Non-pigmented ciliary epithelial cell (primary cell): Measurements from ENCODE around the gene SOCS1.
"Not testable (repeated sequence)": the region's sequence is repeated elsewhere in the genome, so short reads cannot be mapped to it uniquely, and the experiment has no call there.

Source experiments
- DNase-seq: peaks from one replicate; pipeline ENCODE4 v3.0.0-alpha.2; 2010; ENCODE audit warnings: low read depth

The SOCS1 gene

DNA sequence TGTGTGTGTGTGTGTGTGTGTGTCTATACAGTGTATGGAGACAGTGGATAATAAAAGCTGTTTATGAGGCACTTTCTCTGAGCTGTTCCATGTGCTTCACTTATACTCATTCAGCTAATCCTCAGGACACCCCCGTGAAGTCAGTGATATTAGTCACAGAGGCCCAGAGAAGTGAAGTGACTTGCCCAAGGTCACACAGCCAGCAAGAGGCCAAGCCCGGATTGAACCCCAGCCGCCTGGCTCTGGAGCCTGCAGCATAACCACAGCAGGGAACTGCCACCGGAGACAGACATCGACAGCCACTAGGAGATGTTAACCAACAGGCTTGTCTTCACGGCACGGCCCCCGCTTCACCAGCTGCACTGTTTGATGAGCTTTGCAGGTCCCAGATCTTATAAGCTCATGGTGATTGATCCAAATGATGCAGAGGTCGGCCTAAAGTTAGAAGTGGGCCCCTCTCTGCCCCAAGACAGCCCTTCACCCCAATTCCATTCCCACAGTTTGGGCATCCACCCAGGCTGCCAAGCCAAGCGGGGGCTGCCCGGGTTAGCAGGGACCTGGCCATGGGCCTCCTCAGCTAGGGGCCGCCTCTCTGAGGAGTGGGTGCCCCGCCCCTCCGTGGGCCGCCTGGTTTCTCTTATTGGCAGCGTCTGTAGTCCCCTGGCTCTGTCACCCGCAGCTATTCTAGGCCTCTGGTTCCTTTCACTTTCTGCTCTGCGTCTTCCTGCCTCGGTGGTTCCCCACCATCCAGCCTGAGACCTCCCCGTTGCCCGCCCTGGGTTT, 30.9 kb downstream of the SOCS1 start:
- no peak for DNase-seq

DNA sequence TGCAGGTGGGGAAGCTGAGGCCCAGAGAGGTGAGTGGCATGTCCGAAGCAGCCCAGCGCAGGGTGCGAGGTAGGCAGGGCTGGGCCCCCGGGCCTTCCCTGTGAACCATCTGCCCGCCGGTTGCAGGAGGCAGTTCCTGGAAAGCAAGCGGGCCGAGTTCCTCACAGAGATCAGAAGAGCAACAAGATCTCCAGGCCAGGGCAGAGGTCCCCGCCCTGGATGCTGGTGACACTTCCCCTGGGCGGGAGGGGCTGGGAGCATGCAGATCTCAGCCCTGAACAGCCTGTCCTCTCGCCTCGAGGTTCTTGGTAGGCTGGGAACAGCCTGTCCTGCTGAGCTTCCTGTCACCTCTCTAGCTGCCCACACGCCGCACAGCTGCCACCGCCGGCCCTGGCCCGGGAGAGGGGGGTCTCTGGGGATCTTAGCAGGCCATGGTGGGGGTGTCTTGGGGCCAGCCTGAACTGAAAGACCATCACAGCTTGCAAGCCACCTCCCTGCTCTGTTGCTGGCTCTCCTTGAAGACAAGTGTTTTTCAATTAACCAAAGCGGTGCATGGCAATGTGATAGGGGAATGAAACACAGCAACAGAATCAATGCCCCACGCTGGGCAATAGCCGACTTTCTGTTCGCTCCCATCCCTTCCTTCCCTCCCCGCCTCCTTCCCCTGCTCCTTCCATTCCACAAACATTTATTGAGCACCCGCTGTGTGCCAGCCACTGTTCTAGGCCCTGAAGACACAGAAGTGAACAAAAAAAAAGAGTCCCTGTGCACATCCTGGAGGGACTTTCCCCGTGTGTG, 31.7 kb downstream of the SOCS1 start:
- no peak for DNase-seq

DNA sequence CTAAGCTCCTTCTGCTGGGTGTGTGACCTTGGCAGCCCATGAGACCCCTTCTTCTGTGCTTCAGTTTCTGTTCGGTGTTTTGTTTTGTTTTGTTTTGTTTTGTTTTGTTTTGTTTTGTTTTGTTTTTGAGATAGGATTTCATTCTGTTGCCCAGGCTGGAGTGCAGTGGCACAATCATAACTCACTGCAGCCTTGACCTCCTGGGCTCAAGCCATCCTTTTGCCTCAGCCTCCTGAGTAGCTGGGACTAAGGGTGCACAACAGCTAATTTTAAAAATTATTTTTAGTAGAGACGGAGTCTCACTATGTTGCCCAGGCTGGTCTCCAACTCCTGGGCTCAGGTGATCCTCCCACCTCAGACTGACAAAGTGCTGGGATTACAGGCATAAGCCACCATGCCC, 35.5 kb downstream of the SOCS1 start:
- DNase-seq, result not testable (repeated sequence)

DNA sequence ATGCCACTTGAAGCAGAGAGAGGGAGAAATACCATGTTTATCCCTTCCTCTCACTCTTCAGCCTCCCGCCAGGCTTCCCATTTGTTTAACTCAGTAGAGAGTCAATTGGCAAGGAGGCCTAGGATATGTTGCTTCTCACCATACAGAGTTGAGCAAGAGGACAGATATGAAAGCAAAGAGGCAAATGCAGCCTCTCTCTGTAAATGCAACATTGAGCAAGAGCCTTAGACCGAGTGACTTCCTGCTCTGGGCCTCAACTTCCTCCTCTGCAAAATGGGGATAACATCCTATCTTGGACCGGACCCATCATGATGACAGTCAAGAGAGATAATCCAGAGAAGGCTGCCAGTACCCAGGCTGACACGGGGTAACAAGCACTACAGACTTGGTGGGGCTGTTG, 36.8 kb downstream of the SOCS1 start:
- DNase-seq, result no peak

DNA sequence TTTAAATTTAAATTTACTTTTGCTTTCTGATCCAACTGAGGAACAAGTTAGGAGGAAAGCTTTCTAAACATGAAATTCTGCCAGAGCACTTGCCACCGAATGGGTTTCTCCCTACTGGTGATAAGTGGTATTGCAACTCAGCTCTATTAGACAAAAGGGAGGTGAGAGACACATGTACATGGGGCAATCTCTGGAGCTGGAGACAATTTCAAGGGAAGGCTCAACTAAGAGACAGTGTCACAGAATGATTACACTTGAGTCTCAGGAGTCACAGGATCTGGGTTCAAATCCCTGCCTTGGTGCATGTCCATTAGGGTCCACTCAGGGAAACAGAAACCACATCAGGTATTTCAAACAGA, 37.4 kb downstream of the SOCS1 start:
- no peak for DNase-seq

DNA sequence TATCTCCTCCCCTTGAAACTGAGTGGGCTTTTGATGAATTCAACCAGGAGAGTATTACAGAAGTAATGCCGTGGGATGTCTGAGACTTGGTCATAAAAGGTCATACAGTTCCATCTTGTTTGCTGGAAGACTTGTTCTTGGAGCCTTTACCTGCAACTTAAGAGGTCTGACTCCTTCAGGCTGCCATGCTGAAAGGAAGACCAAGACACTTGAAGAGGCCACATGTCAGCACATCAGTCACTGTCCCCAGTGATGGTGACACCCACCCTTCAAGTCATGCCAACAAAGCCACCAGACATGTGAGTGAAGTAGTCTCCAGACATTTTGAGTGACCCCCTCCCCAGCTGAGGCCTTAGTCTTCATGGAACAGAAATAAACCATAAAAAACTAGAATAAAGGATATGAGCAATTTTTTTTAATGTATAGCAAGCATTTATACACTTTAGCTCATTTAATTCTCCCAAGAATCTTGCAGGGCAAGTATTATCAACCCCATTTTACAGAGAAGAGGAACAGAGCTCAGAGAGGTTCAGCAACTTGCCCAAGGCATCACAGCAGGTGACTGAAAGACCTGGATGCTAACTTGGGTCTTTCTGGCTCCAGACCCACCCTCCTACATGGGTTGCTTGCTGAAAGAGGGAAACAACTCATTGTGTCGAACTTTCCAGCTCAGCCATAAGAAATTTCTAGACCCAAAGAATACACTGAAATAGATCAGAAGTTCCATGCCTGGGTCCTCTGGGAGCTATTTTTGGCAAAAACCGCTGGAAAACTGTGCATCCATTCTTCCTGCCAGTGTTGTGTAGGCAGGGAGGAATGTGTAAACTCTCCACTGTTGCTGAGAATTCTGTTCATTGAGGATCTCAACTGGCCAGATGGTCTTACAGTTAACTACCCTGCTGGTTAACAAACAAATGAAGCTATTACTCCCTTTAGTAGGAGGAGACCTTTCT, 38.1 kb downstream of the SOCS1 start:
- DNase-seq, result no peak

DNA sequence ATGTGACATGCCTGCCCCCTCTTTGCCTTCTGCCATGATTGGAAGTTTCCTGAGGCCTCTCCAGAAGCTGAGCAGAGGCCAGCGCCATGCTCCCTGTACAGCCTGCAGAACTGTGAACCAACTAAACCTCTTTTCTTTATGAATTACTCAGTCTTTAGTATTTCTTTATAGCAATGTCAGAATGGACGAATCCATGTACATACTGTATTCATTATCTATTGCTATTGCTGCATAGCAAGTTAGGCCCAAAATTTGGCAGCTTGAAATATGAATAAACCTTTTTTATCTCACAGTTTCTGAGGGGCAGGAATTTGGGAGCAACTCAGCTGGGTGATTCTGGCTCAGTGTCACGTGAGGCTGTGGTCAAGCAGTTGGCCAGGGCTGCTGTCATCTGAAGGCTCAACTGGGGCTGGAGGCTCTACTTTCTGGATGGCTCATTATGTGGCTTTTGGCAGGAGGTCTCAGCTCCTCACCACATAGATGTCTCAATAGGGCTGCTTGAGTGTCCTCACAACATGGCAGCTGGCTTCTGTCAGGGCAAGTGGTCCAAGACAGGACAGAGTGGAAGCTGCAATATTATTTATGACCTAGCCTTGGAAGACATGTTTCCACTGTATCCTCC, 40.0 kb downstream of the SOCS1 start:
- no peak for DNase-seq

DNA sequence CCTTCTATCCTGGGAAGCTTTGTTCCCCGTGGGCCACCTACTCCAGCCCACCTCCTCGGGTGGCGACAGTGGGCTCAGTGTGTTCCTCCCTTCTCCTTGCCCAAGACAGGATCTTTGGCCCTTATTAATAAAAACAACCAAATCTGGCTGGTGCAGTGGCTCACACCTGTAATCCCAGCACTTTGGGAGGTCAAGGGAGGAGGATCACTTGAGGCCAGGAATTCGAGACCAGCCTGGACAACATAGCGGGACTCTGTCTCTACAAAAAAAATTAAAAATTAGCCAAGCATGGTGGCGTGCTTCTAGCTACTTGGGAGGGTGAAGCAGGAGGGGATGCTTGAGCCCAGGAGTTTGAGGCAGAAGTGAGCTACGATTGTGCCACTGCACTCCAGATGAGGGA, 42.2 kb downstream of the SOCS1 start:
- DNase-seq, result no peak

DNA sequence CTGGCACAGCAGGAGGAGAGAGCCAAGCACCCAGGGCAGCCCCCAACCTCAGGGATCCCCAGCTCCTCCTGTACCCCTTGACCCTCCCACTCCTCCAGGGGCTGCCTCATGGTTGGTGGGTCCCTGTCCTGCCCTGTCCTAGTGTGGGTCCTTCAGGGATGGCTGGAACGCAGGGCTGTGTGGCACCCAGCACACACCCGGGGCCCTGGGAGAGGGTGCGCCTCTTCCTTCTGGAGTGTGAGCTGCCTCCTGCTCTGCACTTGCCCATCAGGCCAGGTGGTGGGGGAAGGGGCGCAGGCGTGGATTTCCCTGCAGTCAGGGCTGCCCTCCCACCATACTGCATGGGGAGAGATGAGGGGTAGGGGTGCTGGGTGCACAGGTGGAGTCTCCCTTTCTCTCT, 42.6 kb downstream of the SOCS1 start:
- no peak for DNase-seq

DNA sequence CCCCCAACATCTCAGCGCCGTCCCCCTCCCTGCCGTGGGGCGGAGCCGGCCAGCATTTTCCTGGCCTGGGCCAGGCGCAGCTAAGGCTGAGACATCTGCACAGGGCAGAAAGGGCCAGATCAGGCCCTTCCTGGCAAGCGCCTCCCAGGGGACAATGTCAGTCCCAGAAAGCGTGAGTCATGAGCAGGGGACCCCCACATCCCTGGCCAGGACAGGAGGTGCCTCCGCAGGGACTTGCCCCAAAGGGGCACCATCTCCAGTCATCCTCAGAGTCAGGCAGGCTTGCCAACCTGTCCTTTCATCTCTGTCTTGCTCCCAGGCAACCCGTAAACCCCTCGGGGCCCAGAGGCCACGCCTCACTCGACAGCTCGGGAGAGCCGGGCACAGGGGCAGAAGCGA, 43.2 kb downstream of the SOCS1 start:
- no peak for DNase-seq

DNA sequence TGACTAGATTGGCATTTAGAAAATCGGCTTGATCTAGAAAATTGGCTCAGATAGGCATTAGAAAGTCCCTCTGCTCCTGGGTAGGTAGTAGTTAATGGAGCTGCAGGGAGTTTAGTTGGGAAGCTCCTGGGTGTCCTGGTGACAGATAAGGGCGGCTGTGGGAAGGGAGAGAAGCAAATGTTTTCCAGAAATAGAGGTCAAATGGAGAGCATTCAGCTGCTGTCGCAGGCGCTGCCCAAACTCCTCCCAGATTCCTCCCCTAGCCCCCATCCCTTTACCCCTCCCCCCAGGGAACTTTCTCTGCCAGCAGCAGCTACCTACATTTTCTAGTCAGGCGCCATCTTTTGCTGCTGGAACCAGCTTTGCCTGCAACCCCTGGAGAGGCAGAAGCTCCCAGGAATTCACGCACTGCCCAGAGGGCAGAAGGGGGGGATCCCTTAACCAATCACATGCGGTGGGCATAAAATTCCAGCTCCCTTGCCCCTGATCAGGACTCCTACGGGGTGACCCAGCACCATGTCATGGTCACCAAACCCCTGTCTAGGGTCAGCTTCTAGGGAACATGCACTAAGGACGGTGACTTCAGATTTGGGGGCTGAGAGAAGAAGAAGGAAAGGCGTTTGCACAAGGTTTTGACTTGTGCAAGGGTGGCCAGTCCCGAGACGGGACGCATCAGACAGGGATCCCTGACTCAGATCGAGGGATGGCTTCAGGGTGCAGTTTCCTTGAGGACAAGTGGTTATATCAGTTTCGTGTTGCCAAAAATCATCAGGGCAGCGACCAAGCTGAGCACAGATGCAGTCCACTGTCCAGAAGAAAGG, 43.8 kb downstream of the SOCS1 start:
- DNase-seq, result no peak

DNA sequence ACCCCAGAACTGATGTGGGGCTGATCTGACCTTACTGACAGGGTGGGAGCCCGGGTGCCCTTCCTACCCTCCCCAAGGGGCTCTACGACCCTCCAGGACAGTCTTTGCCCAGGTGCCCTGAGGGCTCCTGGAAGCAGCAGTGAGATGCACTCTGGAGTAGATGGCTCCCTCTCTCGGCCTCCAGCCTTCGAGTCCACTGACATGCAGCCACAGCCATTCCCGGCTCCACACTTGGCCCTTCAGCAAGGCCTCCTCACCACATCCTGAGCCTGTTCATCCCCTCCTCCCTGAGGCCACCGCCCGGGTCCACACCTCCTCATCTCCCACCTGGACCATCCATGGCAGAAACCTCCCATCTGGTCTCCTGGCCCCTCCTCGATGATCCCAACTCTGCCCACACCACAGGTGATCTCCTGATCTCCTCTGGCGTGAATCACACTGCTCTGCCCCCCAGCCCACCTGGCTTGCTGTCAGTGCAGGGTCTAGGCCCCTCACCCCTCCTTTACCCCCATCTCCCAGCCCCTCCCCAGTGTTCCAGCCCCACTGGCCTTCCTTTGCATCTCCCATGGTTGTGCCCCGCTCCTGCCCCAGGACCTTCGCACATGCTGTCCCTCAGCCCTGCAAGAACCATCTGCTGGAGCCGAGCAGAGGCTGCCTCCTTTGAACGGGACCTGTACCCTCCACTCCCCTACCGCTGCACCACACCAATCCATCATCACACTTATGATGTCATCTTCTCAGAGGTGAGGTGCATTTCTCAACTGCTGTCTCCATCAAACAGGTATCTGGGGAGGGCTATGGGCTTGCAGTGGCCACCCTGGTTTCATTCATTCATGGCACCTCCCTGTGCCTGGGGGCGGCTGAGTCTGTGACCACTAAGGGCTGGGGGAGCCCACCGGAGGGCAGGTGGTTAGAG, 44.7 kb downstream of the SOCS1 start:
- no peak for DNase-seq

DNA sequence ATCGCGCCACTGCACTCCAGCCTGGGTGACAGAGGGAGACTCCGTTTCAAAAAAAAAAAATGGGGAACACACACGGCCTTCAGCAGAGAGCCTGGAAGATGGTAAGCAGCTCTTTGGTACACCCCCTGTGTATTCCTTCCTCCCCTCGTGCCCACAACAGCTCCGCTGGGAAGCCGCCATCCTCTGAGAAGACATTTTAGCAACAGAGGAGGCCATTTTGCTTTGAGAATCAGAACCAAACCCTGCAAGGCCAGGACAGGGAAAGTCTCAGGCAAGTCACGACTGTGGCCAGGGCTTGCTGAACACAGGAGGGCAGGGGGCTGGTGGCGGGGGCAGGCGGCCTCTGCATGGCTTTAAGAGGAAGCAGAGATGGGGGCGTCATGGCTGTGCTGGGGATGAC, 45.7 kb downstream of the SOCS1 start:
- no peak for DNase-seq

DNA sequence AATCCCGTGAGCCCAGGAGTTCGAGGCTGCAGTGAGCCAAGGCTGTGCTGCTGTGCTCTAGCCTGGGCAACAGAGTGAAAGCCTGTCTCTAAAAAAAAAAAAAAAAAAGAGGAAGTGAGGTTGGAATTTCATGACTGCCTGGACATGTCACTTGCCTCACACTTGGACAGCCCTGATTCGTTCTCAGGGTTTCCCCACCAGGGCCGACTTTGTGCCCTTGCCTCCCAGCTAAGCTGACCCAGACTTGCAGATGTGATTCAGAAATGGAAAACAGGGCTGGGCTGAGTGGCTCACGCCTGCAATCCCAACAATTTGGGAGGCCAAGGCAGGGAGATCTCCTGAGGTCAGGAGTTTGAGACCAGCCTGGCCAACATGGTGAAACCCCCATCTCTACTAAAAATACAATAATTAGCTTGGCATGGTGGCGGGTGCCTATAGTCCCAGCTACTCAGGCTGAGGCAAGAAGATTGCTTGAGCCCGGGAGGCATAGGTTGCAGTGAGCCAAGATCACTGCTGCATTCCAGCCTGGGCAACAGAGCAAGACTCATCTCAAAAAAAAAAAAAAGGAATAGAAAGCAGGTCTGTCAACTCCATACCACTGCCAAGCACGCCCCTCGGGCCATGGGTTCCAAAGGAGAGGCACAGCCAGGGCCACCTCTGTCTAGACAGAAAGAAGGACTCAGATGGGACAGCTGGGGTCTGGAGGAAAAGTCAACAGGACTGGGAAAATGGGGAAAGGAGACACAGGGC, 46.9 kb downstream of the SOCS1 start:
- DNase-seq, result no peak

DNA sequence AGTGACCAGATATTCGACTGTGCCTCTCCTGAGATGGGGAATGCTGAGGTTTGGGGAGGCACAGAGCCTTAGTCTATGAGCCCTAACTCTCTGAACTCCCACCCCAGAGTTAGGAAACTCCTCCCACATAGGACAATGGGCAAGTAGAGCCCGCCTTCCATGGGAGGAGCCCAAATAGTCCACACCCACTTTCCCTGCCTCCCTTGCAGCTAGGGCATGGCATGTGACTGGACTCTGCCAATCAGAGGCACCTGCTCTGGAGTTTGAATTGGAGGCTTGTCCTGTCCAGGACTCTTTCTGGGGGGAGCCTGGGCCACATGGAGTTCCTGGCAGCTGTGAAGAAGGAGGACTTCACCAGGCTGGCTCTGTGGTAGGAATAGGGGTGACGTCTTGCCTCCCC, 48.4 kb downstream of the SOCS1 start:
- no peak for DNase-seq

DNA sequence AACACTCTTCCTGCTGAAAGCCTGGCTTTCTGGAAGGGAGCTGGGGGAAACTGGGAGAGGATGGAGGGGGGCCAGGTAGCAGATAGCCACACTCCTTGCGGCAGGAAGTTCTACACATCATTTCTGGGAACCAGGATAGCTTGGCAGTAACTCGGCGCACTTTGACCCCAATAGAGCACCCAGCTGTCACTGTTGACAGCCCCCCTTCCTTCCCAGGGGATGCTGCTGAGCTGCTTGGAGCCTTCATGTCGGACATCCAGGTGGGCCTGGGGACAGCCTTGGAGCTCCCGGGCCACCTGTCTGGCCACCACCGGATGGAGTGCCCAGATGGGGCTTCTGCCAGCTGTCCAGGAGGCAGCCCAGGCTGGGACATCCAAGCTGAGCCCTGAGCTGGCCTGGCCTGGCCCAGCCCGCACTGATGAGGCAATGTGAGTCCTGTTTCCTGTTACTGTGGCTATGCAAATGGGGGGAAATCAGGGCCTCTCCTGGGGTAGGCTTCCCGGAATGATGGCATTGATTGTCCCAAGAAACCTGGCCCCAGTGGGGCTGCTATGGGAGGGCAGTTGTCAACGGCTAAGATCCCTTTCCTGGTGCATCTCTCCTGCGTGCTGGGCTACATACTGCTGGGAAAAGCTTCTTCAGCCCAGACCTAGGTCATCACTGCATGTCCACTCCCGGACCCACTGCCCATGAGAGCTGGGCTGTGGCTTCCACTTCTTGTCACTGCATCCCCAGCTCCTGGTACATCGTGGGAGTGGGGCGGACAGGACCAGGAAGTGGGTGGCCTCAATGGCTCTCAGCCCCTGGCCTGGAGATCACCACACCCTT, 50.0 kb downstream of the SOCS1 start:
- DNase-seq, result no peak

DNA sequence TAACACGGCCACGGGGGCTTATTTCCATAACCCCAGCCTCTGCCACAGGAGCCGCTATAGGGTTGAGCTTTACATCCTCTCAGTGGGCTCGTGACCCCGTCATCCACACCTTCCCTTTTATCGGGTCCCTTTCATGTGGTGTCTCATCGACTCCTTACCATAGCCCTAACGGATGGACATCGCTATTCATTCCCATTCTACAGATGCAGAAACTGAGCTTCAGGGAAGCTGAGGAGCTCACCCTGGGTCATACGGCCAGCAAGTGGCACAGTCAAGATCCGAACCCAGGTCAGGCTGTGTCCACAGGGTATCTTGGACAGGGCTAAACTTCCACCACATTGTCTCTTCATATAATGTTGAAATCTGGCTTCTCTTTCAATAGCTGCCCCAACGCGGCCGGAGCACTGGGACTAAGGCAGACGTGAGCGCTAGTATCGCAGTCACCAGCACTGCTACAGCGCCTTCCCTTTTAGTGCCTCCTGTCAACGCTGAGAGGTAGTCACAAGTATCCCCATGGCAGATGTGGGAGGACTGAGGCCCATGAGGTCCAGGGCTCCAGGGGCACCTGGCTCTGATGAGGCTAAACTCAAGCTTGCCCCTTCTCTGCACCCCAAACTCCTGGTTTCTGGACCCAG, 50.8 kb downstream of the SOCS1 start:
- no peak for DNase-seq

DNA sequence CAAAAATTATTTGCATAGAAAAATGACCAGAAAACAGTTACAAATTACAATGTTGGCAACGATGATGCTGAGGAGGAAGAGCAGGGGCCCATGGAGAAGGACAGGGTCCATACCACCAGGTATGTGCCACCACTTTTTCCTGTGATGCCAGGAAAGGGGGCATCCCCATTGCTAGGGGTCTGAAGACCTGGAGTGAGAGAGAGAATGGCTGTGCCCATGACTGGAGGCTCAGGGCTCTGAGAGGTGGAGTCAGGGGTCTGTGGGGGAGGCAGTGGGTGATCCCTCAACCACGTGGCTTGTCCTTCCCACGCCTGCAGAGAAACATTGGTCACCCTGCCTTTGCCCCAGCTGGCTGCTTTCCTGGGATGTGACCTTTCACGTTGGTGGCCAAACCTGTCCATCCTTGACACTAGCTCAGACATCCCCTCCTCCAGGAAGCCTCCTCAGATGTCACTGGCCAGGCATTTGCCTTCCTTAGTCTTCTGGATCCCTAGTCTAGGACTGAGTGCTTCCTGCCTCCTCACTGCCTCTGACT, 51.4 kb downstream of the SOCS1 start:
- no peak for DNase-seq
